Trophoblast cell (in vitro differentiated cells and primary cell): Measurements from ENCODE around the gene OSBPL3.

Experiments
- DNase-seq, 2 donors: peaks; one replicate each; pipeline ENCODE4 v3.0.0-alpha.2; 2016
- H2AFZ ChIP-seq: 2 replicates; pipeline ENCODE4 v1.6.1; 2013; ENCODE audit warnings: low read length, moderate library complexity, mild to moderate bottlenecking; ENCODE audit not compliant: insufficient read depth, poor library complexity
- H2AK5ac ChIP-seq: 2 replicates; pipeline ENCODE4 v1.6.1; 2013; ENCODE audit warnings: mild to moderate bottlenecking, low read length
- H2BK120ac ChIP-seq: 2 replicates; pipeline ENCODE4 v1.6.1; 2013; ENCODE audit warnings: low read length, mild to moderate bottlenecking, moderate library complexity; ENCODE audit not compliant: insufficient read depth, poor library complexity
- H2BK12ac ChIP-seq: 2 replicates; pipeline ENCODE4 v1.6.1; 2013; ENCODE audit warnings: mild to moderate bottlenecking, low read length, moderate library complexity
- H2BK5ac ChIP-seq: 2 replicates; pipeline ENCODE4 v1.6.1; 2013; ENCODE audit warnings: low read length, low read depth, moderate library complexity, mild to moderate bottlenecking; ENCODE audit not compliant: poor library complexity
- H3K14ac ChIP-seq: 2 replicates; pipeline ENCODE4 v1.6.1; 2013; ENCODE audit warnings: mild to moderate bottlenecking, low read length
- H3K18ac ChIP-seq: 2 replicates; pipeline ENCODE4 v1.6.1; 2013; ENCODE audit warnings: mild to moderate bottlenecking, low read length
- H3K23ac ChIP-seq: 2 replicates; pipeline ENCODE4 v1.6.1; 2013; ENCODE audit warnings: low read length
- H3K27ac ChIP-seq: 2 replicates; pipeline ENCODE4 v1.5.1; 2013; ENCODE audit warnings: low read depth, mild to moderate bottlenecking, inconsistent platforms, low read length, moderate library complexity
- H3K27me3 ChIP-seq: 2 replicates; pipeline ENCODE4 v1.6.1; 2013; ENCODE audit warnings: inconsistent platforms, mild to moderate bottlenecking, low read length, moderate library complexity; ENCODE audit not compliant: insufficient read depth
- H3K36me3 ChIP-seq, 2 experiments: 1 replicate in 1 of 2; 2 replicates in 1 of 2; pipeline ENCODE4 v1.6.1; 2013; ENCODE audit warnings: low read length in 2 of 2, mild to moderate bottlenecking in 2 of 2, moderate library complexity in 1 of 2; ENCODE audit not compliant: insufficient read depth in 2 of 2, control insufficient read depth in 1 of 2
- H3K4ac ChIP-seq: 2 replicates; pipeline ENCODE4 v1.6.1; 2013; ENCODE audit warnings: low read depth, mild to moderate bottlenecking, low read length, moderate library complexity
- H3K4me1 ChIP-seq, 2 experiments: 1 replicate in 1 of 2; 2 replicates in 1 of 2; pipeline ENCODE4 v1.6.1; 2013; ENCODE audit warnings: low read length in 2 of 2, mild to moderate bottlenecking in 2 of 2, moderate library complexity in 1 of 2; ENCODE audit not compliant: insufficient read depth in 2 of 2, control insufficient read depth in 1 of 2
- H3K4me2 ChIP-seq: 2 replicates; pipeline ENCODE4 v1.6.1; 2013; ENCODE audit warnings: inconsistent platforms, mild to moderate bottlenecking, low read length, moderate library complexity
- H3K4me3 ChIP-seq: 2 replicates; pipeline ENCODE4 v1.5.1; 2013; ENCODE audit warnings: mild to moderate bottlenecking, low read depth, low read length, inconsistent platforms
- H3K79me1 ChIP-seq: one replicate; pipeline ENCODE4 v1.6.1; 2013; ENCODE audit warnings: low read length
- H3K79me2 ChIP-seq: 2 replicates; pipeline ENCODE4 v1.6.1; 2013; ENCODE audit warnings: low read length, mild to moderate bottlenecking; ENCODE audit not compliant: control insufficient read depth, insufficient read depth, poor library complexity
- H3K9ac ChIP-seq: 2 replicates; pipeline ENCODE4 v1.6.1; 2013; ENCODE audit warnings: mild to moderate bottlenecking, low read length
- H3K9me3 ChIP-seq: 2 replicates; pipeline ENCODE4 v1.6.1; 2013; ENCODE audit warnings: low read depth, mild to moderate bottlenecking, control low read depth, inconsistent platforms, low read length; ENCODE audit not compliant: insufficient read depth
- H4K12ac ChIP-seq: 2 replicates; pipeline ENCODE4 v1.6.1; 2013; ENCODE audit warnings: low read depth, mild to moderate bottlenecking, low read length, moderate library complexity
- H4K8ac ChIP-seq: 2 replicates; pipeline ENCODE4 v1.6.1; 2013; ENCODE audit warnings: low read depth, mild to moderate bottlenecking, low read length, moderate library complexity
- H4K91ac ChIP-seq: one replicate; pipeline ENCODE4 v1.6.1; 2013; ENCODE audit warnings: low read depth, mild to moderate bottlenecking, low read length, moderate library complexity
- WGBS: extraction: QIAGEN DNeasy Blood & Tissue Kit; methylation state at CpG from one replicate; pipeline ENCODE4 v1.1.7; 2013; ENCODE audit warnings: missing lambda C conversion rate; ENCODE audit not compliant: insufficient read length, insufficient coverage; ENCODE audit errors: extremely low coverage; 5-methylcytosine and 5-hydroxymethylcytosine counted together

OSBPL3 gene

DNA sequence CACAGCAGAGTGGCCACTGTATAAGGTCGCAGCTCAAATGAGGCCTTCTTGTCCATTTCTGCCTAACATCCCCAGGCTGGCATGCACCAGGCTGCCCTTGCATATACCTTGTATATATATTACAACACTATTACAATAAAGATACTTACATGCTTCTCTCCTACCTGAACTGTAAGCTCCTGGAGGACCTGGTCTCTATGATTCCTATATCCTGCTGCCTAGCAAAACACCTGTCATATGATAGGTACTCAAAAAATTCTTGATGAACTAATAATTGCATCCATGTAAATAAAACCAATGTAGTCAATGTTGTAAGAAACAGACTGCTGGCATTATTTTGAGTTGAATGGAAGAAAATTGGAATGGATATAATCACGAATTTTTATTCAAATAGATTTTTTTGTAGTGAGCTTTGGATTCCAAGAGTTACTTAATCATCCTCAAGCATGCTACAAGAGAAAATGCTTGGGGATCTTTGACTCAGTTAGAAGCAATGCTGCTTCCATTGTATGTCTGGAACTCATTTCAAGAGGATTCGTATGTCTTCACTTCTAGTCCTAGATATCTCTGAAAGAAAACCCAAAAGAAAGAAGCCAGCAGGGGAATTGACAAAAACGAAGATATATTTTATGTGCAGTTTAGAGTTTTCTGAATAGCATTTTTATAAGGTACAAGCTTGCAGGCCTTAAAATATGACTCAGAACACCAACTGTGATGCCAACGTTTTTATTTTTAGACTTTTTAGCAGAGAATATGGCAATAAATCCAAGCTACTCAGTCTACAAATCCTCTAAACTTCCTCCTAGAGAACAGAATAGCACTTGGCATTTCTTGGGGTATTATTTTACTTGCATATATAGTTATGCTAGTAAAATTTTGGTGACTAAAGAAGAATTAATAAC, 53.1 kb downstream of the OSBPL3 start:
- no peak overlapping the region for H3K18ac ChIP-seq
- H3K9me3 ChIP-seq: no peaks in the 10 kb centered on the region
- H3K27ac ChIP-seq: no peak overlapping the region
- no peak overlapping the region for H3K23ac ChIP-seq
- DNase-seq: peak; percentile 46 to 90
- no peak overlapping the region for H4K12ac ChIP-seq
- no CpG with 5 or more reads among the region's 5 CpGs for WGBS
- H2BK5ac ChIP-seq: no peak overlapping the region
- H2BK12ac ChIP-seq: no peak overlapping the region
- H3K4me3 ChIP-seq: no peak overlapping the region
- H3K9ac ChIP-seq: no peak overlapping the region
- H3K79me2 ChIP-seq: peaks cover 2% of the 10 kb centered on the region
- H2AFZ ChIP-seq: no peak overlapping the region
- H3K4me1 ChIP-seq: peaks cover 3 to 5% of the 10 kb centered on the region in 2 experiments
- no peak overlapping the region for H3K14ac ChIP-seq
- H2AK5ac ChIP-seq: no peak overlapping the region
- no peak overlapping the region for H3K4me2 ChIP-seq
- H3K27me3 ChIP-seq: no peaks in the 10 kb centered on the region
- H3K79me1 ChIP-seq: no peaks in the 10 kb centered on the region
- H4K8ac ChIP-seq: no peak overlapping the region
- H4K91ac ChIP-seq: no peak overlapping the region
- no peaks in the 10 kb centered on the region for H3K36me3 ChIP-seq
- H3K4ac ChIP-seq: no peak overlapping the region
- no peak overlapping the region for H2BK120ac ChIP-seq

GRCh38 chr7:24924375-24924774, 55.6 kb downstream of the OSBPL3 start:
- Histone ChIP-seq H3K79me2 (peaks cover 2% of the 10 kb centered on the region), H2BK120ac (no peak overlapping the region), H2BK12ac (no peak overlapping the region), H3K27me3 (no peaks in the 10 kb centered on the region), H3K14ac (no peak overlapping the region), H3K27ac (no peak overlapping the region), H3K4ac (no peak overlapping the region), H3K23ac (no peak overlapping the region), H4K8ac (no peak overlapping the region), H3K18ac (no peak overlapping the region), H2BK5ac (no peak overlapping the region), H2AK5ac (no peak overlapping the region), H3K36me3 (no peaks in the 10 kb centered on the region), H4K91ac (no peak overlapping the region), H3K79me1 (no peaks in the 10 kb centered on the region), H3K4me1 (peaks cover 3 to 5% of the 10 kb centered on the region in 2 experiments), H3K4me2 (no peak overlapping the region), H3K4me3 (no peak overlapping the region), H3K9me3 (no peaks in the 10 kb centered on the region), H4K12ac (no peak overlapping the region), H2AFZ (no peak overlapping the region), H3K9ac (no peak overlapping the region)
- DNase-seq: peak in 1 of 2 donors; percentile 76
- WGBS: no CpG with 5 or more reads among the region's 7 CpGs

DNA sequence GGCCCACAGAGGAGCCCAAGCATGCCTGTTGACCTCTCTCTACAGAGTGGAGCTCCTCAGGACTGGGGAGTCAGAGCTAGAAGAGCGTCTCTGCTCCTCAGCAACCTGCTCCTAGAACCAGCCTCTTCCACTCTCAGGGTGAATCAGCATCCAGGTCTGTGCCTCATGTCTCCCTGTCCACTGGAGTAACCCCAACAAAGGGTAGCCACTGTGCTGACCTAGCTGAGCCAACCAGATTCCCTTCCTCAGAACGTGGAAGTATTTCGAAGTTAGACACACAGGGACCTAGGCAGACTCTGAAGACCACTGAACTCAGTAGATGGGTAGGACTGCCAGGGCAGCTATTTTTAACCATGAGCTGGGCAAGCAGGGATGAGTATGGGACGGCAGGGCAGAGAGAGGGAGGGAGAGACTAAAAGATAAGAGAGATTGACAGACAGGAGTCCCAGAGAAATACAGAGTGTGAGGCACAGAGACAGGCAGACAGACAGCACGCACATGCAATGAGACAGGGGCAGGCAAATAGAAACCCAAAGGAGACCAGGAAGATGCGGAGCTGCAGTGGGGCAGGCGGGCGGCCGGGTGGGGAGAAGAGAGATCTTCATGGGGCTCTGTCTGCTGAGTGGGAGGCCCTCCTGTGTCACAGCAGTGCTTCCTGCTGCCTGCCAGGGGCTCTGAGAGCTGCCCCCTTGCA, 56.7 kb downstream of the OSBPL3 start:
- no peak overlapping the region for H2AK5ac ChIP-seq
- no peak overlapping the region for H3K4me3 ChIP-seq
- no peak for DNase-seq
- H2BK12ac ChIP-seq: no peak overlapping the region
- H3K4ac ChIP-seq: no peak overlapping the region
- no peaks in the 10 kb centered on the region for H3K36me3 ChIP-seq
- no peak overlapping the region for H2BK120ac ChIP-seq
- H3K9me3 ChIP-seq: no peaks in the 10 kb centered on the region
- H4K91ac ChIP-seq: no peak overlapping the region
- no peak overlapping the region for H3K27ac ChIP-seq
- no peak overlapping the region for H2AFZ ChIP-seq
- H3K4me1 ChIP-seq: peaks cover 3% of the 10 kb centered on the region in 2 experiments
- no peak overlapping the region for H4K8ac ChIP-seq
- H3K14ac ChIP-seq: no peak overlapping the region
- no CpG with 5 or more reads among the region's 9 CpGs for WGBS
- no peak overlapping the region for H2BK5ac ChIP-seq
- peaks cover 2% of the 10 kb centered on the region for H3K79me2 ChIP-seq
- H3K79me1 ChIP-seq: no peaks in the 10 kb centered on the region
- no peak overlapping the region for H3K23ac ChIP-seq
- H3K27me3 ChIP-seq: no peaks in the 10 kb centered on the region
- no peak overlapping the region for H3K4me2 ChIP-seq
- no peak overlapping the region for H3K18ac ChIP-seq
- no peak overlapping the region for H3K9ac ChIP-seq
- H4K12ac ChIP-seq: no peak overlapping the region

DNA sequence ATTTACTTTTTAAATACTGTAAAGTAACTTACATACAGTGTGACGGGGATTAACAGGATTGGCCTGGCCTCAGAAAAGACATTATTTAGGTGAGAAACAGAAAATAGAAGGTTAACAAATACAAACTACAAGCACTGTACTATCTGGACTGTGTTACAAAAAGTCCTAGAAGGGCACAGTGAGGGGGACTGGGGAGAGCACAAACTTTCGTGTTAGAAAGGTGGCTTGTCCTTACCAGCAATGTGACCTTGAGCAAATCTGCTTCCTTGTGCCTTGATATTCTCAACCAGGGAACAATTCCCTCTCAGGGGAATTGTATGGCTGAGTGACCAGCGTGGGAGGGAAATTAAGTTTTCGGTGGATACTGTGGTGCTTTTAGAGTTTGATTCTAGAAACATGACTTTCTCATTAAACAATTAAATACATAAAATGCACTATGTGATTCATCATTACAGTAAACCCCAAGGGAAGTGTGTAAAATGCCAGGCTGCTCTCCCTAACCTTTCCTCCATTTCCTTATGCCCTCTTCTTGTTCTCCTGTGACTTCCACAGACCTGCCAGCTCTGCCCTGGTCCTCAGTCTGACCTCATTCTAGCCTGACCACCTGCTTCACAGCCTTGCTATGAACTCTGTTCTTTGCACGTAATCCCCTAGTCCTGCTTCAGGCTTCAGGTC, 57.7 kb downstream of the OSBPL3 start:
- no peak overlapping the region for H2BK120ac ChIP-seq

More for the DNA sequence above, 57.7 kb downstream of the OSBPL3 start:
- no peak overlapping the region for H3K18ac ChIP-seq
- H3K23ac ChIP-seq: no peak overlapping the region
- no peak for DNase-seq
- H3K4me1 ChIP-seq: peaks cover 2 to 6% of the 10 kb centered on the region in 2 experiments
- H4K12ac ChIP-seq: no peak overlapping the region
- no peak overlapping the region for H2AFZ ChIP-seq
- no peak overlapping the region for H2AK5ac ChIP-seq
- no peak overlapping the region for H3K27ac ChIP-seq
- H3K4ac ChIP-seq: no peak overlapping the region
- no peaks in the 10 kb centered on the region for H3K27me3 ChIP-seq
- H4K8ac ChIP-seq: no peak overlapping the region
- no peaks in the 10 kb centered on the region for H3K9me3 ChIP-seq
- H2BK5ac ChIP-seq: no peak overlapping the region
- no peak overlapping the region for H2BK12ac ChIP-seq
- no peaks in the 10 kb centered on the region for H3K79me1 ChIP-seq
- peaks cover 2% of the 10 kb centered on the region for H3K79me2 ChIP-seq
- no peaks in the 10 kb centered on the region for H3K36me3 ChIP-seq
- no peak overlapping the region for H4K91ac ChIP-seq
- no peak overlapping the region for H3K4me2 ChIP-seq
- no peak overlapping the region for H3K9ac ChIP-seq
- H3K14ac ChIP-seq: no peak overlapping the region
- no CpG with 5 or more reads among the region's 5 CpGs for WGBS
- no peak overlapping the region for H3K4me3 ChIP-seq
